ENCODE data around the gene PGLYRP3.

Gene PGLYRP3

DNA sequence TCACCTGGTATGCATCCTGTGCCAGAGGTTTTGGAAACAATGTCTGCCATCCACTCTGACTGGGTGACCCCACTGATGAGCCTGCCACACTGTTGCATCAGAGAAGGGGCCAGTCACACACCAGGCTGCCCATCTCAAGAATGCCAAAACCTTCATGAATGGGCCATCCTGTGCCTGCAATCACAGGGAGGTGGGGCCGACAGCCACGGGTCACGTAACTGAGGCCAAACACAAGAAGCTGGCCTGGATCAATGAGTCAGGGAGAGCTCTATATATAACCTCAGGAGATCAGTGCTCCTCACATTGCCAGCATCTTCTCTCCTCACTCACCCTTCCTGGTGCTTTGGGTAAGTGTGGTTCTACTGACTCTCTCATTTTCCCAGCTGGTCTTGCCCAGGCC, 53.4 kb downstream of the PGLYRP3 start, which contains the start of gene LORICRIN:
Gene LORICRIN, plus strand, starts transcription at position 301 of the 400 bp plus-strand sequence. CDS start 1,263 bp downstream, outside the sequence.
- no peak within 1 kb of the TSS for H3K4me3 ChIP-seq (replicated peaks in 1 of 2; ENCODE audit: low read depth in 2 of 2, low read length in 2 of 2)
- TF ChIP-seq, protein P1, sequence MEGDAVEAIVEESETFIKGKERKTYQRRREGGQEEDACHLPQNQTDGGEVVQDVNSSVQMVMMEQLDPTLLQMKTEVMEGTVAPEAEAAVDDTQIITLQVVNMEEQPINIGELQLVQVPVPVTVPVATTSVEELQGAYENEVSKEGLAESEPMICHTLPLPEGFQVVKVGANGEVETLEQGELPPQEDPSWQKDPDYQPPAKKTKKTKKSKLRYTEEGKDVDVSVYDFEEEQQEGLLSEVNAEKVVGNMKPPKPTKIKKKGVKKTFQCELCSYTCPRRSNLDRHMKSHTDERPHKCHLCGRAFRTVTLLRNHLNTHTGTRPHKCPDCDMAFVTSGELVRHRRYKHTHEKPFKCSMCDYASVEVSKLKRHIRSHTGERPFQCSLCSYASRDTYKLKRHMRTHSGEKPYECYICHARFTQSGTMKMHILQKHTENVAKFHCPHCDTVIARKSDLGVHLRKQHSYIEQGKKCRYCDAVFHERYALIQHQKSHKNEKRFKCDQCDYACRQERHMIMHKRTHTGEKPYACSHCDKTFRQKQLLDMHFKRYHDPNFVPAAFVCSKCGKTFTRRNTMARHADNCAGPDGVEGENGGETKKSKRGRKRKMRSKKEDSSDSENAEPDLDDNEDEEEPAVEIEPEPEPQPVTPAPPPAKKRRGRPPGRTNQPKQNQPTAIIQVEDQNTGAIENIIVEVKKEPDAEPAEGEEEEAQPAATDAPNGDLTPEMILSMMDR (IDR thresholded peaks at IDR 0.05; ENCODE audit: low read depth, low read length), result no peak

DNA sequence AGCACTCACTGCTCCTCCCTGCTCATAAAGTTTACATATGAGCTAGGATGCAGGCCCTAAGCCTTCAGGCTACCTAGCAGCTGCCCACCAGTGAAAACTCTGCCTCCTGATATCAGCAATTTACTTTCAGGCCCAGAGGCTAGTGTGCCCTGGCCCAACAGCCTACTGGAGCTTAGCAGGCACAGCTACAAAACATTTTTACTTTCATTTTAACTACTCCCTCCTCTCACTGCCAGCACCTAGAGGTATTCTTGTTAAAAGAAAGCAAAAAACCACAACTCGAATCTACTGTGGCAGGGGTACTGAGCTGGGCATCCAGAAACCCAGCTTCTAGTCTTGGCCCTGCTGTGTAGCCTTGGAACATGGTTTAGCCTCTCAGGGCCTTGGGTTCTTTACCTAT, 59.1 kb downstream of the PGLYRP3 start:
- TF ChIP-seq, protein P1 (IDR thresholded peaks at IDR 0.05; ENCODE audit: low read depth, low read length), result no peak
- no peak for DNase-seq (ENCODE audit: low read depth in 2 of 2)
- H3K4me3 ChIP-seq (replicated peaks in 1 of 2; ENCODE audit: low read depth in 2 of 2, low read length in 2 of 2), result no peak overlapping the region

More for the DNA sequence above, 53.4 kb downstream of the PGLYRP3 start, which contains the start of gene LORICRIN:
- no peak for DNase-seq (ENCODE audit: low read depth in 2 of 2)

DNA sequence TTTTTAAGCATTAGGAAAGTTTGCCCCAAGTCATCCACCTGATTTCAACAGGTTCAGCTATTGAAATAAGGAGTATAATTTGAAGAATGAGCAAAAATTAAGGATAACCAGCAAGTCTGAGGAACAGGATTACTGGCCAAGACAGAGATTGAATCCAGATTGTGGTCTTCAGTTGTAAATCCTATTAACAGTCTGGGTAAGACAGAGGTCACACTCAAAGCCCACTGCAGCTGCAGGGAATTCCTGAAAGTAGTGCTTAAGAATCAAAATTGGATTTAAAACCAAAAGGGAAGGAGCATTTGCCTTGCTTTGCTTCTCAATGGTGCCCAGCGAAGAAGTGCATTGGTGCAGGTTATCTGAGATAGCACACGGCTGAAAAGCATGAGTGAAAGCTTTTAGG, 59.7 kb downstream of the PGLYRP3 start:
- TF ChIP-seq, protein P1 (IDR thresholded peaks at IDR 0.05; ENCODE audit: low read depth, low read length), result no peak
- DNase-seq (ENCODE audit: low read depth in 2 of 2), result no peak
- no peak overlapping the region for H3K4me3 ChIP-seq (replicated peaks in 1 of 2; ENCODE audit: low read depth in 2 of 2, low read length in 2 of 2)

DNA sequence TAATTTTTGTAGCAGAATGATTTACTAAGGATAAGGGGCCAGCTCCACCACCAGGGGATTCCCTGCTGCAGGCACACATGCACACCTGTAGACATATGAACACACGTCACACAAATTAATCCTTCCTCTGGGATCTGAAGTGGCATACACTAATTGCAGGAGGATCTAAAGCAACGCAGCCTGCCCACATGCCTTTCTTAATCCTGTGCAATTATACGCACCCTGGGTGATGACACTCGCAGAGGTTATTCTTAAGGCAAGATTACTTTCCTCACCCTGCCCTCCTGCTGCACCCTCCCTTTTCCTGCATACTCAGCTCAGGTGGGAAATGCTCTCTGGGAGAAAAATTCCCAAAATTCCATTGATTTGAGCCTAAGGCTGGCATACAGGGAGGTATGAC, 60.8 kb downstream of the PGLYRP3 start:
- TF ChIP-seq, protein P1 (IDR thresholded peaks at IDR 0.05; ENCODE audit: low read depth, low read length), result no peak
- no peak for DNase-seq (ENCODE audit: low read depth in 2 of 2)
- H3K4me3 ChIP-seq (replicated peaks in 1 of 2; ENCODE audit: low read depth in 2 of 2, low read length in 2 of 2), result no peak overlapping the region

DNA sequence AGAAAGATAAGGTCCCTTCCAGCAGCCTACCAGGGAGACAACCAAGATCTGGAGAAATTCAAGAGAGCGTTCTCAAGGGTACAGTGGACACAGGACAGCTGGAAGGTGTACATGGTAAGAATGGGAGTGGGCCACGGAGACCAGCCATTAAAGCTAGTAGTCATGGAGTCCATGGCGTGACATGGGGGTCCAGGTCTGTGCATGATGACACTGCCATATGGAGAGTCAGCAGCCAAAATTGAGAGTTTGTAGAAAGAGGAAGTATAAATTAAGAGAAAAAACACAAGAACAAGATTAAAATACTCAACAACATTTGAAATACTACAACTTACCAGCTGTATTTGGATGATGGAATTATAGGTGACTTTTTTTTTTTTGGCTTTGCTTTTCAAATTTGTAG, 61.2 kb downstream of the PGLYRP3 start:
- DNase-seq (ENCODE audit: low read depth in 2 of 2), result no peak
- no peak overlapping the region for H3K4me3 ChIP-seq (replicated peaks in 1 of 2; ENCODE audit: low read depth in 2 of 2, low read length in 2 of 2)
- TF ChIP-seq, protein P1 (IDR thresholded peaks at IDR 0.05; ENCODE audit: low read depth, low read length), result no peak

DNA sequence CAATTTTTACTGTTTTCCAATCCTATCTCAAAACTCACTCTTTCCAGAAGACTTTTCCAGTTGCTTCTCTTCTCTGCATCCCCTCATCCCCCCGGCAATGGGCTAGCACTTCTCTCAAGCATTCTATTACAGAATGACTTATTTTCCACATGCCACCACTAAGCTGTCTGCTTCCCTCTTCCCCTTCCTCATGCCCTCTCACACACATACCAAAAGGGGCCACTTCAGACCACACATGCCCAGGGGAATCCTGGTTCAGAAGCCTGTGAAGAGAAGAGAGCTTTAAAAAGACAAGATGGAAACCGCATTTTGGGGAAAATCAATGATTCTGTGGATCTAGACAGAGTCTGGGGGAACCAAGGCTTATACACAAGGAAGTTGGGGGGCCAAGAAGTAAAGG, 61.7 kb downstream of the PGLYRP3 start:
- TF ChIP-seq, protein P1 (IDR thresholded peaks at IDR 0.05; ENCODE audit: low read depth, low read length), result no peak
- no peak overlapping the region for H3K4me3 ChIP-seq (replicated peaks in 1 of 2; ENCODE audit: low read depth in 2 of 2, low read length in 2 of 2)
- no peak for DNase-seq (ENCODE audit: low read depth in 2 of 2)

DNA sequence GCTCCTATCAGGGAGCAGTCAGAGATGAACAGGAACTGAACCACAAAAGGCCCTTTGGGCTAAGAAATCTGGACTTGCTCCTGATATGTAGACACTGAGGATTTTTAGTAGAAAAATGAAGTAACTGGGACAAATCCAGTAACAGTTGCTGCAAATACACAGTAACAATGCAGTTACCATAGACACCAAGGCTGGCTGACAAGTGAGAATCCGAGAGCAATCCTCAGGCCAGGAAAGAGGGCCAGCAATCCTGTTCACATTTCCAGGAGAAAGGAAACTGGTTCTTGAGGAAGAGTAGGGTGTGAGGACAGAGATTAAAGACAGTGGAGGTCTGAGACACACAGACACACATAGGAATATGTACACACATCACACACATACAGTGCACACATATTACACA, 62.6 kb downstream of the PGLYRP3 start:
- H3K4me3 ChIP-seq (replicated peaks in 1 of 2; ENCODE audit: low read depth in 2 of 2, low read length in 2 of 2), result no peak overlapping the region
- TF ChIP-seq, protein P1 (IDR thresholded peaks at IDR 0.05; ENCODE audit: low read depth, low read length), result no peak
- no peak for DNase-seq (ENCODE audit: low read depth in 2 of 2)
